ENCODE results near the gene SF3B3.
"Not testable (repeated sequence)": the region's sequence is repeated elsewhere in the genome, so short reads cannot be mapped to it uniquely, and the experiment has no call there.

Gene SF3B3

DNA sequence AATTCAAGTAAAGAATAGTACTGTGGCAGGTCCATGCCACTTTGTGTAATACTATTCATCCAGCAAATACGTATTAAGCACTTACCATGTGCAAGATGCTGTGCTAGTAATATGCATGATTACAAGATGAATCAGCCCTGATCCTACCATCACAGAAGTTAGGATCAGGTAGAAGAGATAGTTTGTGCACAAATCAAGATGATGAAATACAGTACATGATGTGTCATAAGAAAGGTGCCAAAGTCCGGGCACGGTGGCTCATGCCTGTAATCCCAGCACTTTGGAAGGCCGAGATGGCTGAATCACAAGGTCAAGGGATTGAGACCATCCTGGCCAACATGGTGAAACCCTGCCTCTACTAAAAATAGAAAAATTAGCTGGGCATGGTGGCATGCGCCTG is 11.2 kb upstream of the SF3B3 start:
- DNase-seq (ENCODE audit: low read depth): no peak

DNA sequence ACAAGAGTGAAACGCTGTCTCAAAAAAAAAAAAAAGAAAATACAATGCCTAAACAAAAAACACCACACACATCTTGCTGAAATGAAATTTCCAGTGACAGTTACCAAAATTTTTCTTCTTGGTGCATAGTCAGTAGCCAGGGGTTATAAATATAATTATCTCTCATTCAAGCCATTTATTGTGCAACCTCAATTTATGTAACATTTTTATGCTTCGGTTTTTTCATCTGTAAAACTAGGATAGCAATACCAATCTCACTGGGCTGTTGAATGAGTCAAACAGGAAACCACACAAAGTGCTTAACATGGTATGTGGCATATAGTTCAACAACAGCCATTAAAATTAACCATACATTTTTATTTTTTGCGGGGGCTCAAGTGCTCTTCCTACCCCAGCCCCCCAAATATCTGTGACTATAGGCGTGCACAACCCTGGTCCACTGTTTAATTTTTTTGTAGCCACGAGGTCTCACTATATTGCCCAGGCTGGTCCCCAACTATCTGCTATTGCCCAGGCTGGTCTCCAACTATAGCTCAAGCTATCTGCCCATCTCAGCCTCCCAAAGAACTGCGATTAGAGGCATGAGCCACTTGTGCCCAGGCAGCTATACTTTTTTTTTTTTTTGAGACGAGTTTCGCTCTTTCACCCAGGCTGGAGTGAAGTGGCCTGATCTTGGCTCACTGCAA is 2.9 kb upstream of the SF3B3 start:
- no peak for DNase-seq (ENCODE audit: low read depth)

DNA sequence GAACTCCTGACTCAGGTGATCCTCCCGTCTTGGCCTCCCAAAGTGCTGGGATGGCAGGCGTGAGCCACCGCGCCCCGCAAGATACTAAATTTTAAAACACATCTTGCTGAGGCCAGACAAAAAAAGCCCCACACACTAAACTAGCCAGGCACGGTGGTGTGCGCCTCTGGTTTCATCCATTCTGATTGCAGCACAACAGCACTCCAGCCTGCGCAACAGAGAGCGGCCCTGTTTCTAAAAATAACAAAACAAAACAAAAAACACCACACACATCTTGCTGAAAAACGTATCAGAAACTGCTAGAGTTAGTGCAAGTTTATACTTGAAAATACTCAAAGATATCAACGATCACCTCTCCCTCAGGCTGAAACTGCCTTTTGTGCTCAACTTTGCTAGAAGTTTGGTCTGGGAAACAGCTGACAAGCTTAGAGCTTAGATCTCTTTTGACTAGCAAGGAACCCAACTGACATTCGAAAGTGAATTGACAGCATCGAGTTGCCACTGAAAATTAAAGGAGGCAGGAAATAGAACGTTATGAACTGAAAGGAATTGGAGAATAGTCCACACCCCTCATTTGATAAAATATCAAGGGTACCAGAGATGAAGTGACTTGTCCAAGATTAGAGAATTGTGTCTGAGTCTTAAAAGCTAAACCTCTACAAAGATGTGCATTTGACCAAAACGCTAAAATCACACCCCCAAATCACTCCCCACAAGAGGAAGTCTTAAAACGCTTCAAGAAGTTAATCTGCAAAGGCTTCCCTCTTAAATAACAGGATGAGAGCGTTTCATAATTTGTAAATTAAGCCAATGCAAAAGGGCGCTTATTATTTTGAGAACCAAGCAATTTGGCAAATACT is 1.2 kb upstream of the SF3B3 start:
- DNase-seq (ENCODE audit: low read depth): no peak

DNA sequence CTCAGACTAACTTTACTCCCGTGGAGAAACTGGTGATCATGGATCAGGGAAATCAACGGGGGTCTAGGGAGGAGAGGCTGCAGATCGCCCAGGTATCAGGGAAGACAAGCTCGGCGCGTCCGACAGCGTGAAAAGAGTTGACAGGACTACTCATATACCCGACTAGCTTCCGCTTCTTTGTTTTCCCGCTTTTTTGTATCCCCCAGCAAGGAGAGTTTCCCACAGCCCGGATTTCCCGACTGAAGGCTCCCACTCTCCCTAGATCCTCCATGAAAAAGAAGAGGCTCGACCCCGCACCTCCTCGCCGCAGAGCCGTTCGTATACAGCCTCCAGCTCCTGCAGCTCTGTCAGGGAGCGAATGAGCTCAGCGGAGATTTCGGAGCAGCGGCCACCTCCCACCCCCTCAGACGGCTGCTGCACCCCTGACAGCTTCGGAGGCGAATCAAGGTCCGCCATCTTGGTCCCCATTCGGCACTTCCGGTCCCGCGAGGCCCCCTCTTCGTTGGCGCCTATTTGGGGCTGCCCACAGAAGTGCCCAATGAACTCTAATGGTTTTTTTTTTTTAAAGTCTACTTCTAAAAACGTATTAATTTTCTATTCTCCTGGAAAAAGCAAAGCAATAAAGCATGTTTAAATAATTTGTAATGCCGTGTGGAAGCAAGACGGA is 407 bp upstream of the SF3B3 start, which contains the start of gene COG4:
COG4 (minus strand) TSS at position 479 of the 667 bp plus-strand sequence; CDS start at position 468, 11 bp downstream.
- DNase-seq (ENCODE audit: low read depth): peak; percentile 71

DNA sequence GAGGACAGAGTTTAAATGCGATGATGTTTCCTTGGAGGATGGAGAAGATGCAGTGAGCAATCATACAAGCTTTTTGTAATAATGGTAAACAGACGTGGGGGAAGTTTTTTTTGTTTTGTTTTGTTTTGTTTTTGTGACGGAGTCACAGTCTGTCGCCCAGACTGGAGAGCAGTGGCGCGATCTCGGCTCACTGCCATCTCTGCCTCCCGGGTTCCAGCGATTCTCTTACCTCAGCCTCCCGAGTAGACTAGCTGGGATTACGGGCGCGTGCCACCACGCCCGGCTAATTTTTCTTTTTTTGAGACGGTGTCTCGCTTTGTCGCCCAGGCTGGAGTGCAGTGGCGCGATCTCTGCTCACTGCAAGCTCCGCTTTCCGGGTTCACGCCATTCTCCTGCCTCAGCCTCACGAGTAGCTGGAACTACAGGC is 796 bp downstream of the SF3B3 start:
- not testable (repeated sequence) for DNase-seq (ENCODE audit: low read depth)

DNA sequence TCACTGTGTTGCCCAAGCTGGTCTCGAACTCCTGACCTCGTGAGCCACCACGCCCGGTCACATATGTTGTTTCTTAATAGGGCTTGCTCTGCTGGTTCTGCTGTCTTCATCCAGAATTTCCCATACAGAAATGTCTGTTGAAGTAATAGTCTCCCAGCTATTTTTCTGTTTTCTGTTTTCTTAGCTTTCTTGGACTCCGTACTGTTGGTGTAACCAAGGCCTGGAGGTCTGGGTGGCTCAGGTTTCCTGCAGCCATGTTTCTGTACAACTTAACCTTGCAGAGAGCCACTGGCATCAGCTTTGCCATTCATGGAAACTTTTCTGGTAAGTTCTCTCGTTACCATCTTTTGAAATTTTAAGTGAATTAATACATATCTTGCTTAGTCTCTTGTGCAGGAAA is 2.8 kb downstream of the SF3B3 start:
- DNase-seq (ENCODE audit: low read depth): no peak

DNA sequence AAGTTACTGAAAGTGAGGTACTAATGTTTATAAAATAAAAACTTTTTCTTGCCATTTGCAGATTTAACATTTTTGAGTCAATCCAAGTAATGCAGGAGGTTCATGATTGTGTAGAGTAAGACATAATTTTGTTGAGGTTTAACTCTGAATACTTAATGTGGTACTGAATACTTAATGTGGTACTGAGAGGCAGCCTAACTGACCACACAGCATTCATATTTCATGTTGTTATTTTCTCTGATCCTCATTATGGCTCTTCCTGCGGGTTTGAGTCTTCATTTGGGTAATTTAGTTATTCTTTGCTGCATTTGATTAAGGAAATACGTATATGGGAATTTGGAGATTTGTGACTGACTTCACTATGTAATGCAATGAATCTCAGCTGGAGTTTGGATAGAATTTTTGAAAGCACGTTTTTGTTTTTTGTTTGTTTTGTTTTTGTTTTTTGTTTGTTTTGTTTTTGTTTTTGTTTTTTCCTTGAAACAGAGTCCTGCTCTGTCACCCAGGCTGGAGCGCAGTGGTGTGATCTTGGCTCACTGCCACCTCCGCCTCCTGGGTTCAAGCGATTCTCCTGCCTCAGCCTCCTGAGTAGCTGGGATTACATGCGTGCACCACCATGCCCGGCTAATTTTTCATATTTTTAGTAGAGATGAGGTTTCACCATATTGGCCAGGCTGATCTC is 3.8 kb downstream of the SF3B3 start:
- DNase-seq (ENCODE audit: low read depth): no peak

DNA sequence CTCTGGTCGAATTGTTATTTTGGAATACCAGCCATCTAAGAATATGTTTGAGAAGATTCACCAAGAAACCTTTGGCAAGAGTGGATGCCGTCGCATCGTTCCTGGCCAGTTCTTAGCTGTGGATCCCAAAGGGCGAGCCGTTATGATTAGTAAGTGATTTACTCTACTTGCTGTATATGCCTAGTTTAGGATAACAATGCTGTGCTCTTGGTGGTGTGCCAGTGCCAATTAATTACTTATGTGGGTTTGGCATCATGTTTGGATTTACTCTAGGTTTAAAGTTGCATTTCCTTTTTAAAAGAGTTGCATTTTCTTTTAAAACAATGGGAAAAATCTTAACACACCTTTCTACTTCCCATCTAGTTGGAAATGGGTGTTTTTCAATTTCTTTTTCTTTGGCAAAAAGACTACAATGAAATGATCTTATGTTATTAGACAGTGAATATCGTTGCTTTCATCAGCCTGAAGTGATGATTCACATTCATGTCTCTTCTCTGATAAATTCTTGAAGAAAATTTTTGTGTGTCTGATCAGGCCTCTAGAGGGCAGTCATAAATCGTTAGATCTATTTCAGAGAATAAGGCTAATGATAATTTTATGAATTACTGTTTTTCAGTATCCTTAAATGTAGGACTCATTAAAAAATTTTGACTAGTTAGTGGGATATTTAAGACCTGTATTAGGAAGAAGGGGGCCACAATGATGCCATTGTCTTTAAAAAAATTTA is 5.6 kb downstream of the SF3B3 start:
- no peak for DNase-seq (ENCODE audit: low read depth)

DNA sequence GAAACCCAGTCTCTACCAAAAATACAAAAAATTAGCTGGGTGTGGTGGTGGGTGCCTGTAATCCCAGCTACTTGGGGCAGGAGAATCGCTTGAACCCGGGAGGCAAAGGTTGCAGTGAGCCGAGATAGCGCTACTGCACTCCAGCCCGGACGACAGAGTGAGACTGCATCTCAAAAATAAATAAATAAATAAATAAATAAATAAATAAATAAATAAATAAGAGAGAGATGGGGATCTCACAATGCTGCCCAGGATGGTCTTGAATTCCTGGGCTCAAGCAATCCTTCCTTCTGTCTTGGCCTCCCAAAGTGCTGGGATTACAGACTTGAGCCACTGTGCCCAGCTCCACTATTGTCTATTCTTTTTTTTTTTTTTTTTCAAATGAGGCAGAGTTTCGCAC is 6.3 kb downstream of the SF3B3 start:
- not testable (repeated sequence) for DNase-seq (ENCODE audit: low read depth)

DNA sequence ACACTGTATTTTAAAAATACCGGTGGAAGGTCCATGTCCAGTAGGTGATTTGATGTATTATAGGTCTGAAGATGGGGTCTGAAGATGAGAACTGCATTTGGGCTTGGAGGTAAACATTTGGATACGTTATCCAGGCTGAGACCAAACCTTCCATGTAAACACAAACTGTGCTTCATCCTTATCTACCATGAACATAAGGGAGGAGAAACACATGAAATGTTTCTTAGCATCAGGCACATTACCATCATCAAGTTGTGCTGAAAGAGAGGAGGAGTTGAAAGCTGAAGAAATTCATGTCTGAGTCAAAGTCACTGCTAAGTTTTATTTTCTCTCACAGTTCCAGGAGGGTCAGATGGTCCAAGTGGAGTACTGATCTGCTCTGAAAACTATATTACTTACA is 11.4 kb downstream of the SF3B3 start:
- DNase-seq (ENCODE audit: low read depth): no peak

DNA sequence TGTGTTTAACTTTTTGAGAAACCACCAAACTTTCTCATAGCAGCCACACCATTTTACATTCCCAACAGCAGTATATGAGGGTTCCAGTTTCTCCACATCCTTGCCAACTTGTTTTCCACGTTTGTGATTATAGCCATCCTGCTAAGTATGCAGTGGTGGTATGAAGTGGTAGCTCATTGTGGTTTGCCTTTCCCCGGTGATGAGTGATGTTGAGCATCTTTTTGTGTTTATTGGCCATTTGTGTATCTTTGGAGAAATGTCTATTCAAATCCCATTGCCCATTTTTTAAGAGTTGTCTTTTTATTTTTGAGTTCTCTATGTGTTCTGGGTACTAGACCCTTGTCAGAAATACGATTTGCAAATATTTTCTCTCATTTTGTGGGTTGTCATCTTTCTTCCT is 17.4 kb downstream of the SF3B3 start:
- DNase-seq (ENCODE audit: low read depth): no peak

DNA sequence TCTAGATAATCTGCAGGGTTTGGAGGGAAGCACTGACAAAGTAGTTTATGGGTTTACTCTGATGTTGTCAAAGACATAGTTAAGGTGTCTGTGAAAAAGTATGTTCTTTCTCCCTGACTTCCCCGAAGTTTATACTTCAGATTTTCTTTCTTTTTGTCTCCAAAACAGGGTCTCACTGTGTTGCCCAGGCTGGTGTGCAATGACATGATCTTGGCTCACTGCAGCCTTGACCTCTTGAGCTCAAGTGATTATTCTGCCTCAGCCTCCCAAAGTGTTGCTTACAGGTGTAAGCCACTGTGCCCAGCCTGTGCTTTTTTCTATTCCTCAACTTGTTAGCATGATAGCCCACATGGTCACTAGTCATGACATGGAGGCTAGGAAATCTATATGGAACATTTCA is 20.9 kb downstream of the SF3B3 start:
- DNase-seq (ENCODE audit: low read depth): no peak

DNA sequence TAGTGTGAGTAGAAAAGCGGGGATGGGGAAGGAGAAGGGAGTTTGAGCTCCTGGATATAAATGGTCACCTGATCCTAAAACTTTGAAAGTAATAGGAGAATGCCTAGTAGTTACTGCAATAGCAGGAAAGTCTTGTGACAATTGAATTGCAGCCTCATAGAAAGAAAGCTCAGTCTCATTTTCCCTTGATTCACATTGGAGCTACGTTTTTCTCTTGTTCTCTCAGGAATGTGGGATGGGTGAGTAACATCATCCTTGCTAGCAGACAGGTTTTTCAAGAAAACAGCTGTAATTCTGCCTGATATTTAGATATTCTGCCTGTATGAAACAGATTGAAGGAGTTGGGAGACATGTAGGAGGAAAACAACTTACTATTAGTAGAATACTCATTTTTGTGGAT is 25.3 kb downstream of the SF3B3 start:
- DNase-seq (ENCODE audit: low read depth): no peak

DNA sequence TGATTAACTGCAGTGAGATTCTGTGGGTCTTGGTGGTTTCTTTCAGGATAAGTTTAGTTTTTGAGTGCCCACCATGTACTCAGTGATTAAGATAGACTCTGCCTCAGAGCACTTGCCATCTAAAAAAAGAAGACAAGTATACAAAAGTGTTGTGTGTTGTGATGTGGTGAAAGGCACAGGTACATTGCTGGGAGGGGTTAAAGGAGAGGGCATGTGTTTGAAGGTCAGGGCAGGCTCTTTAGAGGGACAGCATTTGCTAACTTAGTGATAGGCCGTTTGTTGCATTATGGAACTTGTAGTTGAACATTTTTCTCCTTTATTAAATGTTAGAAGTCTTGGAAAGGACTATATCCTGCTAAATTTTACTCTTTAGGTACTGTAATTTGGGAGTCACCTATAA is 26.5 kb downstream of the SF3B3 start:
- no peak for DNase-seq (ENCODE audit: low read depth)

DNA sequence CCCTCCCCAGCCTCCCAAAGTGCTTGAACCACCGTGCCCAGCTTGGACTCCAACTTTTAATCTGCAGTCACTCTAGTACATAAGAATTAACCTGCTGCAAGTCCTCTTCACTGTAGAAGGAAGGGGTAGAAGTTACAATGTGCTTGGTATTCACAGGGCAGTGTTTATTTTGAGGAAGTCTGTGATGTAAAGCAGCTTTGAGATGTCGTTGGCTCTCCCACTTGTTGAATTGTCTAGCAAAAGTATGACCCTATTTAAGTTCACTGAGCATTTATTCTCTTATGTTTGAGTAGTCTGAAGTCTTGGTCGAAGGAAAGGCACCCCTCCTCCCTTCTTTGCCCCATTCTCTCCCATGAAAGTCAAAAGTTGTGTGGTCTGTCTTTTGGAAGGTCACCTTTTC is 28.2 kb downstream of the SF3B3 start:
- DNase-seq (ENCODE audit: low read depth): no peak

DNA sequence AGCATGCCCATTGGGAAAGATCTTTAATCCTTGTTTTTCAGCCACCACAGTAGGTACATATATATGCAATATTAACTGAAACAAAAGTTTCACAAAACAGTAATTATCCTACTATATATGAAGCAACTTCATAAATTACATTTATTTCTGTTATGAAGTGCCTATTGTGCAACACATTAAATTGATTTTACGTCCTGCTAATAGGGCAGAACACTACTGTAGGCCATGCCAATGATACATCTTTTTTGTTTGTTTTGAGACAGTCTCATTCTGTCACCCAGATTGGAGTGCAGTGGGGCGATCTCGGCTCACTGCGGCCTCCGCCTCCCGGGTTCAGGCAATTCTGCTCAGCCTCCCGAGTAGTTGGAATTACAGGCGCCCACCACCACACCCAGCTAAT is 29.1 kb downstream of the SF3B3 start:
- no peak for DNase-seq (ENCODE audit: low read depth)

DNA sequence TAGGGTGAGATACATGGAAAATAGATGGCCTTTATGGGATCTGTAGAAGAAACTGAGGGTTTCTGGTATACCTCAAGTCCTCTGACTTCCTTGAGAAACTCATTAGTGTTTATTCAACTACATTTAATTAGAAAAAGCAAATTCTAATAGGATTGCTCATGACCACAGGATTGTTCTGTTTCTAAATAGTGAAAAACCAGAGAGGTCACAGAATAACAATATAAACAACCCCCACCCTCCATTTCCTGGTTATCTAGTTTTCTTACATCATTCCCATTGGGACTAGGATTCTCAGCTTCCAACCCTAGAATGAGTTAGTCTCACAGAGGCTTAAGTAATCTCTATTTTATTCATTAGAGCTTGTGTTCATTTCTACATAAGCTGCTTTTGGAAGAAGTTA is 30.0 kb downstream of the SF3B3 start:
- DNase-seq (ENCODE audit: low read depth): no peak

DNA sequence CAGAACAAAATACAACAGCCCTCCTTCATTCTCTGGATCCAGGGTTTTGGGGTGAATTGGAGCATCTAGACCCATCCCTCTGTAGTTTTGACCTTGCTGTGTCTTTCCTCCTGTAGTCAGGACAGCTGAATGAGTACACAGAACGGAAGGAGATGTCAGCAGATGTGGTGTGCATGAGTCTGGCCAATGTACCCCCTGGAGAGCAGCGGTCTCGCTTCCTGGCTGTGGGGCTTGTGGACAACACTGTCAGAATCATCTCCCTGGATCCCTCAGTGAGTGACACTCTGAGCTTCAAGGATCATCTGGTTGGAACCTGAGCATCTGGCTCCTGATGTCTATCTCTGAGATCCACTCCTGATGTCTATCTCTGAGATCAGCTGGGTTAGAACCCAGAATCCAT is 32.4 kb downstream of the SF3B3 start:
- no peak for DNase-seq (ENCODE audit: low read depth)

DNA sequence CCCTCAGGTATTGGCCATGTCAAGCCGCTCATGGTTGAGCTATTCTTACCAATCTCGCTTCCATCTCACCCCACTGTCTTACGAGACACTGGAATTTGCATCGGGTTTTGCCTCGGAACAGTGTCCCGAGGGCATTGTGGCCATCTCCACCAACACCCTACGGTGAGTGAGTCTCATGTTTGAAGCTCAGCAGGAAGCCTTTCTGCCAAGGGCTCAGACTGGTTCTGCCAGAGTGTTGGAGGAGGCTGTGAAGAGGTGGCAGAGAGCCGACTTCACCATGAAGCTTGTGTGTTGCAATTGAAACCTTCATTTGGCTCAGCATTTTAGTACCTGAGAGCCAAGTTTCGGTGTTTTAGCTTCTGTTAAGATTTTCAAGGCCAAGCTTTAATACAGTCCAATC is 38.0 kb downstream of the SF3B3 start:
- no peak for DNase-seq (ENCODE audit: low read depth)

DNA sequence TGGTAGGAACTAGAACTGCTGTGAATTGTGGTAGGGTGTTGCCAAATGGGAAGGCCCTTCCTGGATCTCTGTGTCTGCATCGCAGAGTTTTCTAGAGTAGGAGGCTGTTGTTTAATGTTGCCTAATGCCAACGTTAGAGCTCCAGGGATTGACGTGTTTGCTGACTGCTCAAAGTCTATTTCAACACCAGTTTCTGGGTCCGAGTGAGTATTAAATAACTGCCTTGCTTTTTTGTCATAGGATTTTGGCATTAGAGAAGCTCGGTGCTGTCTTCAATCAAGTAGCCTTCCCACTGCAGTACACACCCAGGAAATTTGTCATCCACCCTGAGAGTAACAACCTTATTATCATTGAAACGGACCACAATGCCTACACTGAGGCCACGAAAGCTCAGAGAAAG is 40.0 kb downstream of the SF3B3 start:
- DNase-seq (ENCODE audit: low read depth): no peak

DNA sequence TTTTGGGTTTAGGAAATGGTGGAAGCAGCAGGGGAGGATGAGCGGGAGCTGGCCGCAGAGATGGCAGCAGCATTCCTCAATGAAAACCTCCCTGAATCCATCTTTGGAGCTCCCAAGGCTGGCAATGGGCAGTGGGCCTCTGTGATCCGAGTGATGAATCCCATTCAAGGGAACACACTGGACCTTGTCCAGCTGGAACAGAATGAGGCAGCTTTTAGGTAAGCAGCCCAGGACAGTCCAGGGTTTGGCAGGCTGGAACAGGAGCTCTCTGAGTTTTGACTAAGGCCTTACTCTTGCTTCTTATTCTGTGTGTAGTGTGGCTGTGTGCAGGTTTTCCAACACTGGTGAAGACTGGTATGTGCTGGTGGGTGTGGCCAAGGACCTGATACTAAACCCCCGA is 41.4 kb downstream of the SF3B3 start:
- no peak for DNase-seq (ENCODE audit: low read depth)
